Liver (tissue), 3 donors: Measurements from ENCODE around the gene LTA4H.

Source experiments
- CTCF ChIP-seq: fragments of 150-350 bp; IDR thresholded peaks from 2 replicates; pipeline ENCODE4 v1.5.1; 2017; ENCODE audit warnings: improper control_type of control experiment, low read depth, low read length; ENCODE audit not compliant: missing input control
- GABPA ChIP-seq, 2 donors: IDR thresholded peaks in 1 of 2; conservative IDR thresholded peaks in 1 of 2; 2 replicates each; pipeline ENCODE4 v1.6.1; 2016; ENCODE audit warnings: antibody characterized with exemption in 2 of 2, mild to moderate bottlenecking in 1 of 2, moderate library complexity in 1 of 2
- MAX ChIP-seq: IDR thresholded peaks from 2 replicates; pipeline ENCODE4 v1.6.1; 2016; ENCODE audit warnings: antibody characterized with exemption
- NR2F2 ChIP-seq: IDR thresholded peaks from 2 replicates; pipeline ENCODE4 v1.6.1; 2016; ENCODE audit warnings: antibody characterized with exemption
- REST ChIP-seq: IDR thresholded peaks from 2 replicates; pipeline ENCODE4 v1.6.1; 2016; ENCODE audit warnings: antibody characterized with exemption, mild to moderate bottlenecking
- TAF1 ChIP-seq: conservative IDR thresholded peaks from 2 replicates; pipeline ENCODE4 v1.6.1; 2016; ENCODE audit warnings: antibody characterized with exemption, mild to moderate bottlenecking
- donor health status: healthy.
- donor health status: healthy.

GRCh38 chr12:96020314-96021003, 14.9 kb downstream of the LTA4H start:
- TF ChIP-seq CTCF (no peak), MAX (no peak), NR2F2 (no peak), REST (no peak), TAF1 (no peak), GABPA (IDR thresholded peaks at IDR 0.05 in 1 of 2, conservative IDR thresholded peaks at IDR 0.05 in 1 of 2) (no peak)
